Lower leg skin (tissue), 3 donors: ENCODE measurements around the gene ATG7.

Experiments used
- POLR2A ChIP-seq, 2 donors: fragments of 450-650 bp; IDR thresholded peaks; one replicate each; pipeline ENCODE4 v1.6.1; 2016 to 2017; ENCODE audit warnings: antibody characterized with exemption in 2 of 2, mild to moderate bottlenecking in 1 of 2, moderate library complexity in 1 of 2
- TF ChIP-seq, protein P1 (sequence below), 3 donors: fragments of 450-650 bp; IDR thresholded peaks; one replicate each; pipeline ENCODE4 v1.5.1; 2016; ENCODE audit warnings: antibody characterized with exemption in 3 of 3, mild to moderate bottlenecking in 3 of 3, moderate library complexity in 2 of 3

DNA sequence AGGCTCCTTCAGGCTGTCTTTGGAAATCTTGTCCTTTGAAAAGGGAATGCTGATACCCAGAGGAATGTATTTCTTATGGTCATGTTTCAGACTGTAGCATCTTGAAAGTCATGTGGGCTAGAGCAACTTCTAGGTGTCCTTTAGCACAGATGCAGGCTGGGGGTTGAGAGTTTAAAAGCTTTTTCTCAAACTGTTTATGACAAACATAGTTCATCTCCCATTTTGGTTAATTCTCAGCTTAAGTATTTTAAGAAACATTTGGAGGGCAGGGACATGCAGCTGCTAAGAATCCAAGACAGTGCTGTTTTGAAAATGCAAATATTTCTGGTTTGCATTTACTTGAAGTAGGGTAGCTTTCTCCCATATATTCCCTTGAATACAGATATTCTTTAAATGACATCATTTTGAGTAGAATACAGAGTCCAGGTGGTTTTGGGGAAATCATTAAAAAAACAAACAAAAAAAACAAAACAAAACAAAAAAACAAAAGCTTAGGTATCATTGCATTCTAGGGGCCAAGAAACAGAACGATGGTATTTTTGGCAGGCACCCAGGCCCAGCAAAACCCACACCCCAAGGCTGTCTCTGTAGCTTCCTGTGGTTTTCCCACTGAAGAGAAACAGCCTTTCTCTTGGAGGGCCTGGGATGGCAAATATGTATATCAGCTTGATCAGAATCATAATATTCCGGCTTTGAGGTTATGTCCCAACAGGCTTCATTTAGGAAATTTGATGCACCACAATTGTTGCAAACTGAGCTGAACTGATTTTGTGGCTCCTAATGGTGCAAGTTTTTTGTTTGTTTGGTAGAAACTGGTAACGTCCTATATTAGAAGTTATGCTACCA is 120.0 kb downstream of the ATG7 start:
- no peak for TF ChIP-seq POLR2A (IDR thresholded peaks at IDR 0.05)
- TF ChIP-seq, protein P1, sequence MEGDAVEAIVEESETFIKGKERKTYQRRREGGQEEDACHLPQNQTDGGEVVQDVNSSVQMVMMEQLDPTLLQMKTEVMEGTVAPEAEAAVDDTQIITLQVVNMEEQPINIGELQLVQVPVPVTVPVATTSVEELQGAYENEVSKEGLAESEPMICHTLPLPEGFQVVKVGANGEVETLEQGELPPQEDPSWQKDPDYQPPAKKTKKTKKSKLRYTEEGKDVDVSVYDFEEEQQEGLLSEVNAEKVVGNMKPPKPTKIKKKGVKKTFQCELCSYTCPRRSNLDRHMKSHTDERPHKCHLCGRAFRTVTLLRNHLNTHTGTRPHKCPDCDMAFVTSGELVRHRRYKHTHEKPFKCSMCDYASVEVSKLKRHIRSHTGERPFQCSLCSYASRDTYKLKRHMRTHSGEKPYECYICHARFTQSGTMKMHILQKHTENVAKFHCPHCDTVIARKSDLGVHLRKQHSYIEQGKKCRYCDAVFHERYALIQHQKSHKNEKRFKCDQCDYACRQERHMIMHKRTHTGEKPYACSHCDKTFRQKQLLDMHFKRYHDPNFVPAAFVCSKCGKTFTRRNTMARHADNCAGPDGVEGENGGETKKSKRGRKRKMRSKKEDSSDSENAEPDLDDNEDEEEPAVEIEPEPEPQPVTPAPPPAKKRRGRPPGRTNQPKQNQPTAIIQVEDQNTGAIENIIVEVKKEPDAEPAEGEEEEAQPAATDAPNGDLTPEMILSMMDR (IDR thresholded peaks at IDR 0.05): no peak
